MM.1S (cell line): ENCODE results near the gene TCERG1L.

Experiments
- DNase-seq: peaks from one replicate; pipeline ENCODE4 v3.0.0-alpha.2; 2015
- H2AFZ ChIP-seq: fragments of 300-600 bp; sonication (generic); 2 replicates; pipeline ENCODE4 v1.6.0; 2016; ENCODE audit warnings: antibody characterized with exemption, low read length
- H3F3A ChIP-seq: fragments of 300-600 bp; sonication (generic); 2 replicates; pipeline ENCODE4 v1.6.1; 2016; ENCODE audit warnings: mild to moderate bottlenecking, antibody characterized with exemption, low read length, moderate library complexity, mixed read lengths; ENCODE audit not compliant: insufficient read depth
- H3K27ac ChIP-seq: fragments of 300-600 bp; sonication (generic); 2 replicates; pipeline ENCODE4 v1.5.1; 2016; ENCODE audit warnings: mild to moderate bottlenecking, low read length
- H3K27me3 ChIP-seq: fragments of 300-600 bp; sonication (generic); replicated peaks from 2 replicates; pipeline ENCODE4 v1.6.0; 2016; ENCODE audit warnings: low read length; ENCODE audit not compliant: insufficient read depth
- H3K36me3 ChIP-seq: fragments of 300-600 bp; sonication (generic); replicated peaks from 2 replicates; pipeline ENCODE4 v1.6.1; 2016; ENCODE audit warnings: mild to moderate bottlenecking, low read length, mixed read lengths; ENCODE audit not compliant: insufficient read depth
- H3K4me1 ChIP-seq: fragments of 300-600 bp; sonication (generic); 2 replicates; pipeline ENCODE4 v1.6.1; 2016; ENCODE audit warnings: low read length, mixed read lengths
- H3K4me2 ChIP-seq: fragments of 300-600 bp; sonication (generic); 2 replicates; pipeline ENCODE4 v1.6.0; 2016; ENCODE audit warnings: low read depth, low read length
- H3K4me3 ChIP-seq: fragments of 300-600 bp; sonication (generic); 2 replicates; pipeline ENCODE4 v1.5.1; 2016; ENCODE audit warnings: low read length, mixed read lengths
- H3K79me2 ChIP-seq: fragments of 300-600 bp; sonication (generic); 2 replicates; pipeline ENCODE4 v1.6.1; 2016; ENCODE audit warnings: mixed run types, low read length, mixed read lengths
- H3K9ac ChIP-seq: fragments of 300-600 bp; sonication (generic); 2 replicates; pipeline ENCODE4 v1.6.1; 2016; ENCODE audit warnings: low read length, mixed read lengths
- H3K9me2 ChIP-seq: fragments of 300-600 bp; sonication (generic); replicated peaks from 2 replicates; pipeline ENCODE4 v1.6.1; 2016; ENCODE audit warnings: mild to moderate bottlenecking, low read length, mixed read lengths; ENCODE audit not compliant: insufficient read depth
- H3K9me3 ChIP-seq: fragments of 300-600 bp; sonication (generic); replicated peaks from 2 replicates; pipeline ENCODE4 v1.6.1; 2016; ENCODE audit warnings: mild to moderate bottlenecking, low read length, mixed read lengths; ENCODE audit not compliant: insufficient read depth
- H4K20me1 ChIP-seq: fragments of 300-600 bp; sonication (generic); 2 replicates; pipeline ENCODE4 v1.6.1; 2016; ENCODE audit warnings: mild to moderate bottlenecking, low read length, moderate library complexity, mixed read lengths; ENCODE audit not compliant: insufficient read depth
- CTCF ChIP-seq: fragments of 300-600 bp; sonication (generic); IDR thresholded peaks from 2 replicates; pipeline ENCODE4 v1.5.1; 2016; ENCODE audit warnings: antibody characterized with exemption, low read length, mixed read lengths
- EZH2 ChIP-seq: fragments of 300-600 bp; sonication (generic); optimal IDR thresholded peaks from 2 replicates; pipeline ENCODE3; 2017; ENCODE audit warnings: low read depth, mild to moderate bottlenecking, antibody characterized with exemption, low read length, mixed read lengths
- EZH2phosphoT487 ChIP-seq: fragments of 300-600 bp; sonication (generic); IDR thresholded peaks from 2 replicates; pipeline ENCODE4 v1.6.1; 2018; ENCODE audit warnings: antibody characterized with exemption, low read length

TCERG1L gene

GRCh38 chr10:131269776-131270460 lies 41.6 kb downstream of the TCERG1L start:
- Histone ChIP-seq H3K27ac (no peak overlapping the region), H3K9ac (no peak overlapping the region), H3K4me1 (no peaks in the 10 kb centered on the region), H3F3A (no peaks in the 10 kb centered on the region), H3K79me2 (no peaks in the 10 kb centered on the region), H3K36me3 (no peaks in the 10 kb centered on the region), H2AFZ (no peak overlapping the region), H4K20me1 (no peaks in the 10 kb centered on the region), H3K9me2 (no peaks in the 10 kb centered on the region), H3K4me3 (no peak overlapping the region), H3K4me2 (no peak overlapping the region), H3K9me3 (no peaks in the 10 kb centered on the region), H3K27me3 (no peaks in the 10 kb centered on the region)
- TF ChIP-seq CTCF (no peak), EZH2 (no peak), EZH2phosphoT487 (no peak)
- DNase-seq: no peak

GRCh38 chr10:131267814-131268095 lies 43.8 kb downstream of the TCERG1L start:
- H3K4me1 ChIP-seq: no peaks in the 10 kb centered on the region
- TF ChIP-seq EZH2: no peak
- H2AFZ ChIP-seq: no peak overlapping the region
- H3K9me2 ChIP-seq: no peaks in the 10 kb centered on the region
- H3K27ac ChIP-seq: no peak overlapping the region
- DNase-seq: no peak
- H3K4me2 ChIP-seq: no peak overlapping the region
- H3K27me3 ChIP-seq: no peaks in the 10 kb centered on the region
- no peaks in the 10 kb centered on the region for H4K20me1 ChIP-seq
- no peak overlapping the region for H3K4me3 ChIP-seq
- H3K9ac ChIP-seq: no peak overlapping the region
- H3K79me2 ChIP-seq: no peaks in the 10 kb centered on the region
- H3K9me3 ChIP-seq: no peaks in the 10 kb centered on the region
- H3K36me3 ChIP-seq: no peaks in the 10 kb centered on the region
- no peaks in the 10 kb centered on the region for H3F3A ChIP-seq

GRCh38 chr10:131266936-131267813 lies 44.3 kb downstream of the TCERG1L start:
- DNase-seq: no peak
- H3K4me2 ChIP-seq: no peak overlapping the region
- no peaks in the 10 kb centered on the region for H3K79me2 ChIP-seq
- TF ChIP-seq CTCF (no peak), EZH2 (no peak), EZH2phosphoT487 (no peak)
- no peaks in the 10 kb centered on the region for H3K9me2 ChIP-seq
- H3K9ac ChIP-seq: no peak overlapping the region
- no peaks in the 10 kb centered on the region for H3K9me3 ChIP-seq
- H3K27ac ChIP-seq: no peak overlapping the region
- no peak overlapping the region for H2AFZ ChIP-seq
- H3K27me3 ChIP-seq: no peaks in the 10 kb centered on the region
- no peak overlapping the region for H3K4me3 ChIP-seq
- H4K20me1 ChIP-seq: no peaks in the 10 kb centered on the region
- no peaks in the 10 kb centered on the region for H3K4me1 ChIP-seq
- no peaks in the 10 kb centered on the region for H3F3A ChIP-seq
- H3K36me3 ChIP-seq: no peaks in the 10 kb centered on the region
